AG09319 (cell line): ENCODE data around the gene SLC37A1.

ENCODE experiments used
- DNase-seq: peaks from one replicate; pipeline ENCODE4 v3.0.0-alpha.2; 2010; ENCODE audit warnings: low read depth; ENCODE audit errors: extremely low read depth
- TF ChIP-seq, protein P1 (sequence below): IDR thresholded peaks from 2 replicates; pipeline ENCODE4 v1.5.1; 2011; ENCODE audit warnings: low read depth, mild to moderate bottlenecking, inconsistent platforms, low read length, moderate library complexity

Gene SLC37A1

DNA sequence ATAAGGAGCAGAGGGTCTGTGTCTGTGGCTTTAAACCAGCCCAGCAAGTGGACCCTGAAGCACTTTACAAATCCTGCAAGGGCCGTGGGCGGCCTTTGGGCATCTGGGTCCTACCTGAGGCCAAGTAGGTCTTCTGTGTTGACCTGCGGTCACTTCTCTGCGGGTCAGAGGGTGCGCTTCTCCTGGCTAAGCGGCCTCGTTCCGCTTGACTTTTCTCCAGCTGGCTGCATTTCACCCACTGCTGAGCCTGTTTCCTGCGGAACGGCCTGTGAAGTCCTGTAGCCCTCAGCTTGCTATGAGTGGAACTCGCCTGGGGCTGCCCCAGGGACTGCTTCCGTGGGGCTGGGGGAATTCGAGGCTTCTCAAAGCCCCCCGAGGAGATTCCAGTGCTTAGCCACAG is 43.3 kb downstream of the SLC37A1 start:
- TF ChIP-seq, protein P1, sequence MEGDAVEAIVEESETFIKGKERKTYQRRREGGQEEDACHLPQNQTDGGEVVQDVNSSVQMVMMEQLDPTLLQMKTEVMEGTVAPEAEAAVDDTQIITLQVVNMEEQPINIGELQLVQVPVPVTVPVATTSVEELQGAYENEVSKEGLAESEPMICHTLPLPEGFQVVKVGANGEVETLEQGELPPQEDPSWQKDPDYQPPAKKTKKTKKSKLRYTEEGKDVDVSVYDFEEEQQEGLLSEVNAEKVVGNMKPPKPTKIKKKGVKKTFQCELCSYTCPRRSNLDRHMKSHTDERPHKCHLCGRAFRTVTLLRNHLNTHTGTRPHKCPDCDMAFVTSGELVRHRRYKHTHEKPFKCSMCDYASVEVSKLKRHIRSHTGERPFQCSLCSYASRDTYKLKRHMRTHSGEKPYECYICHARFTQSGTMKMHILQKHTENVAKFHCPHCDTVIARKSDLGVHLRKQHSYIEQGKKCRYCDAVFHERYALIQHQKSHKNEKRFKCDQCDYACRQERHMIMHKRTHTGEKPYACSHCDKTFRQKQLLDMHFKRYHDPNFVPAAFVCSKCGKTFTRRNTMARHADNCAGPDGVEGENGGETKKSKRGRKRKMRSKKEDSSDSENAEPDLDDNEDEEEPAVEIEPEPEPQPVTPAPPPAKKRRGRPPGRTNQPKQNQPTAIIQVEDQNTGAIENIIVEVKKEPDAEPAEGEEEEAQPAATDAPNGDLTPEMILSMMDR = no peak
- DNase-seq = no peak

DNA sequence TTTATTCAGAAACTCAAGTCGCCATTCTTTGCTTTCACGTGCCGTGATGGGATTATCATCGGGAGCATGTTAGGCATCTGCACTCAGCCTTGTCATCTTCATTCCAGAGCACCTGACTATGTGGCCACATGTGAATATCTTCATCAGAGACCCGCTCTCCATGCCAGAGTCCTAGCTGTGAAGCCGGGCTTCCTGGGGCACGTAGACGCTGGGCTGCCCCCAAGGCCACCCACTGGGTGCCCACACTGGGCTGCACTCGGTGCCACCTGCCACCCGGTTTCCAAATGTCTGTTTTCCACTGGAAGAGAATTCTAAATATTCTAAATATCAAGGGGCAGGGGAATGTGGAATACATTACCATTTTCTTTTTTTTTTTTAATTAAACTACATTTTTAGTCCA is 43.8 kb downstream of the SLC37A1 start:
- TF ChIP-seq, protein P1 = no peak
- no peak for DNase-seq

DNA sequence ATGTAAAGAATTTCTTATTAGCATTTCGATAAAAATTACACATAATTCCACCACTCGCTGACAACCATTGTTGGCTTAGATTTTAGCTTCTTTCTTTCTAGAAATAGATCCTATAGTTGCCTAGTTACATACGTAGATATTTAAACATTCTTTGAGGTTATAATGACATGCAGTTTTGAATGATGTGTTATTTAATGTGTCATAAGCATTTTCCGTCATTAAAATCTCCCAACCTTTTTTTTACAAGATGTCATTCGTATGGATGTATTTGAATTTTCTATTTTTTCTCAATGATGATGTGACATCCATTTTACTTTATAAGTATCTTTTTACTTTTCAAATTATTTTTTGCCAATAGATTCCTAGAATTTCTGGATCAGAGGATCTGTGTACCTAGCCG is 44.7 kb downstream of the SLC37A1 start:
- no peak for DNase-seq
- TF ChIP-seq, protein P1 = no peak

DNA sequence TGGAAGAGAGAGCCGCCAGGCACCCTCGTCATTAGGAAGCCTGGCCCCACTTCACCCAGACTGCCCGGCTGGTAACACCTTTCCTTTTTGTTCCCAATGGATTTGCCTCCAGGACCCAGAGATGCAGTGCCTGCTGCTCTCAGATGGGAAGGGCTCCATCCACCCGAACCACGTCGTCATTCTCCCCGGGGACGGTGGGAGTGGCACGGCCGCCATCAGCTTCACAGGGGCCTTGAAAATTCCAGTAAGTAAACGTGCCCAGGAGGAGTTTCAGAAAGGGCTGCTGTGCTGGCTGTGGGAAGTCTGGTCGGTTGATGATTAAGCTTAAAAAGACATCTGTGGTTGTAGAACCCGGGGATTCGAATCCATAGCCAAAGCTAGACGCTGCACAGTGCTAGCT is 45.2 kb downstream of the SLC37A1 start:
- no peak for DNase-seq
- TF ChIP-seq, protein P1 = no peak

DNA sequence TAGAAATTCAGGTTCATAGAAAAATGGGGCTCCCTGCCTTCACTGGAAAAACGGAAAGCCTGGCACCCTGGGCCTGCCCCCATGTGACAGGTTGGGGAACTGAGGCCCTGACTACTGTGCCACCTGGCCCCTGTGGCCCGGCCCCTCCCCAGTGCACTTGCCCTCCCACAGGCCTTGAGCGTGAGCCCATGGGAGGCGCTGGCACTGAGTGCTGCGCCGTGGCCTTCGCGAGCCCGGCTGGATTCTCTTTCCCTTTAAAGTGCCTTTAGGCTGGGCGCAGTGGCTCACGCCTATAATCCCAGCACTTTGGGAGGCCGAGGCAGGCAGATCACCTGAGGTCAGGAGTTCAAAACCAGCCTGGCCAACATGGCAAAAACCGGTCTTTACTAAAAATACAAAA is 45.7 kb downstream of the SLC37A1 start:
- TF ChIP-seq, protein P1 = no peak
- DNase-seq = no peak

DNA sequence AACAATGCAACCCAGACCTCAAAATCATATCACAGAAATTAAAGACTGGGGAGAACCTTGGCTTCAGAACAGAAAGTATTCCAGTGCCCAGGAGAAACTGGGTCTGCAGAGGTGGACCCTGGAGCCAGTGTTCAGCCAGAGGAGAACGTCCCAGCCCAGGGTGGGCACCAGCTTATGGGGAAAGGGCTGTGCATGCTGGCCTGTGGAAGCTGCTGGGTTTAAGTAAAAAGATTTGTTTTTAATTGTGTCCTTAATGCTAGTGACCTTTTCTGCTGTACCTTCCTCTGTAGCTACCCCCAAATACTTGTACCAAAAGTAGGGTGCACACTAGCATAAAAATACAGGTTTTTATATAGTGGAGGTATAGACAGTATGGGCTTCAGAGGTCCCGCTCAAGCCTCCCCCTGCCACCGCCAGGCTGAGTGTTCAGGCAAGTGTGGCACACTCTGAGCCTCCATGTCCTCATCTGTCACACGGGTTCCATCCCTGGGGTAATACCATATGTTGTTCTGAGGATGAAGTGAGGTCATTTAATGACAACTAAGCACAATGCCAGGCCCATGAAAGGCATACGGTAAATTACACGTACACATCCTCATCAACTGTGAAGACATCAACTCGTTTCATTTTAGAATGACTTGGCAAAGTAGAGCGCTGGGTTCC is 47.0 kb downstream of the SLC37A1 start:
- DNase-seq = no peak
- TF ChIP-seq, protein P1 = no peak

DNA sequence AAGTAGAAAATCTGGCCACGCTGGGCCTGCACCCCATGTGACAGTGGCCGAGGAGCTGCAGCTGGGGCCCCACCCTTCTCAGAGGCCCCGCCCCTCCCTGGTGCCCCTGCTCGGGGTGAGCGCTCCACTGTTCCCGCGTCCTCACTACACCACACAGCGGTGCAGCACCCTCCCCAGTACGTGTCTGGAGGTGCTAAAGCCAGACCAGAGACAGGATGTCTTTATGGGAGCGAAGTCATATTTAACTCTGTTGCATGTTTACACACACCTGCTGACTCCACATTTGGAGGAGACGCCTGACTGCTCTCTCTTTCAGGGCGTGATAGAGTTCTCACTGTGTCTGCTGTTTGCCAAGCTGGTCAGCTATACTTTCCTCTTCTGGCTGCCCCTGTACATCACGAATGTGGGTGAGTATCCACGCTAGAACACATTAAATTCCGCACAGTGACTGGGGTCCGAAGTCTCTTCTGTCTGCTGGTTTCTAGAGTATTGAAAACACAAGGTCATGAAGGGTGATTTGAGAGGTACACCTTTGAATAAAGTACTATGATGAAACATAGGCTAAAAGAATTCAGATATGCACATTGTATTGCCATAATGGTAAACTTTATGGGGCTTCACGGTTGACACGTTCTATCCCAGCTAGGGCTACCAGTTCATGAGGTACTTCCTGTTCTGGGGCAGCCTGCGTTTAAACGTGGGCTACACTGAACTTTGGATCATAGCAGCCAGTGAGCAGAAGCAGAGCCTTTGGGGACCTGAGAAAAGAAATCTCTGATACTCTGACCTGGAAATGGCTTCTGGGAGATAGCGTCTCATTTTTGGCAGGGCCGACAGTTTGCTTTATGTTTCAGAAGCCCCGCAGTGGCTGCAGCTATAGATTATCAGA is 48.4 kb downstream of the SLC37A1 start:
- DNase-seq = no peak
- TF ChIP-seq, protein P1 = no peak
